Measurements from ENCODE around the gene AEBP1. TPM values are rescaled to one million over a fixed set of nuclear protein-coding genes. Genes with fewer than 3 reads are reported as not detected.

The AEBP1 gene
- total and polyA plus RNA-seq, 9 donors: 137 to 563 (median 283) TPM

GRCh38 chr7:44157116-44158080, 53.3 kb downstream of the AEBP1 start:
- Histone ChIP-seq H3K27ac (no peak overlapping the region), H3K27me3 (no peaks in the 10 kb centered on the region), H3K9me3 (no peaks in the 10 kb centered on the region), H3K4me3 (no peak overlapping the region), H3K36me3 (no peaks in the 10 kb centered on the region), H3K4me1 (ENCODE audit: insufficient read depth) (no peaks in the 10 kb centered on the region)
- intact Hi-C loops (cut with DNase I): no loop called here
- TF ChIP-seq CTCF (IDR thresholded peaks at IDR 0.05): no peak
- WGBS, 3 donors: 73 to 79% (median 78%) methylated on average over 15 of the region's 15 CpGs
- DNase-seq: no peak

GRCh38 chr7:44158096-44158872, 54.1 kb downstream of the AEBP1 start:
- Histone ChIP-seq H3K27me3 (no peaks in the 10 kb centered on the region), H3K4me3 (no peak overlapping the region), H3K4me1 (ENCODE audit: insufficient read depth) (no peaks in the 10 kb centered on the region), H3K9me3 (no peaks in the 10 kb centered on the region), H3K27ac (no peak overlapping the region), H3K36me3 (no peaks in the 10 kb centered on the region)
- intact Hi-C loops (cut with DNase I): no loop called here
- TF ChIP-seq CTCF (IDR thresholded peaks at IDR 0.05) (no peak), EP300 (IDR thresholded peaks at IDR 0.05) (no peak)
- DNase-seq: no peak
- 77 to 81% (median 78%) methylated on average over 10 of the region's 10 CpGs for WGBS, 3 donors

- no peaks in the 10 kb centered on the region for H3K36me3 ChIP-seq
- H3K9me3 ChIP-seq: no peaks in the 10 kb centered on the region
- no peaks in the 10 kb centered on the region for H3K27me3 ChIP-seq
- H3K4me1 ChIP-seq (ENCODE audit: insufficient read depth): no peaks in the 10 kb centered on the region
- TF ChIP-seq EP300 (IDR thresholded peaks at IDR 0.05): no peak
- TF ChIP-seq CTCF (IDR thresholded peaks at IDR 0.05): no peak
- TF ChIP-seq POLR2A (IDR thresholded peaks at IDR 0.05): no peak
- H3K27ac ChIP-seq: no peak overlapping the region
- no peak for DNase-seq
- H3K4me3 ChIP-seq: no peak overlapping the region
- 92 to 94% (median 92%) methylated on average over 12 of the region's 12 CpGs for WGBS, 3 donors
- intact Hi-C loops (cut with DNase I): no loop called here
These were observed 54.9 kb downstream of the AEBP1 start for GRCh38 chr7:44158873-44159631.
